Activated naive CD4-positive, alpha-beta T cell treated with anti-CD3 and anti-CD28 coated beads, Interleukin-2, amount 10 ng/mL, durations not matched to agents 7 days and 5 days (primary cell): ENCODE results near the gene EIF3B.
A peak's percentile ranks its signal among the peaks of the same experiment; 100 is the strongest.
"Not testable (repeated sequence)": the region's sequence is repeated elsewhere in the genome, so short reads cannot be mapped to it uniquely, and the experiment has no call there.

ENCODE experiments used
- CTCF ChIA-PET: fragments of 350-600 bp; sonication (Branson Sonifier 250); formaldehyde crosslinking; loops from one replicate; lab custom pipeline; 2021; ENCODE audit warnings: antibody characterized with exemption; lab: Charles Lee
- DNase-seq: peaks from one replicate; pipeline ENCODE4 v3.0.0-alpha.2; 2020
- H3K27ac Mint-ChIP-seq: one replicate; pipeline ENCODE4 v1.8.0; 2021; ENCODE audit warnings: mild to moderate bottlenecking, moderate library complexity, mixed read lengths
- H3K27me3 Mint-ChIP-seq: one replicate; pipeline ENCODE4 v1.8.0; 2021; ENCODE audit warnings: mild to moderate bottlenecking, mixed read lengths
- H3K36me3 Mint-ChIP-seq: one replicate; pipeline ENCODE4 v1.8.0; 2021; ENCODE audit warnings: mixed read lengths
- H3K4me1 Mint-ChIP-seq: one replicate; pipeline ENCODE4 v1.8.0; 2021; ENCODE audit warnings: mixed read lengths
- H3K4me3 Mint-ChIP-seq: one replicate; pipeline ENCODE4 v1.8.0; 2021; ENCODE audit warnings: mild to moderate bottlenecking, moderate library complexity, mixed read lengths
- H3K9me3 Mint-ChIP-seq: one replicate; pipeline ENCODE4 v1.8.0; 2021; ENCODE audit warnings: mixed read lengths

The EIF3B gene

GRCh38 chr7:2411049-2411448 is 56.4 kb downstream of the EIF3B start:
- no peak for DNase-seq
- Mint-ChIP-seq H3K27me3 (no peaks in the 10 kb centered on the region), H3K9me3 (no peaks in the 10 kb centered on the region), H3K27ac (peak overlapping the region; percentile 89), H3K4me3 (no peak overlapping the region), H3K36me3 (peaks cover 24% of the 10 kb centered on the region), H3K4me1 (peaks cover 51% of the 10 kb centered on the region)
- CTCF ChIA-PET, result no interaction called here

DNA sequence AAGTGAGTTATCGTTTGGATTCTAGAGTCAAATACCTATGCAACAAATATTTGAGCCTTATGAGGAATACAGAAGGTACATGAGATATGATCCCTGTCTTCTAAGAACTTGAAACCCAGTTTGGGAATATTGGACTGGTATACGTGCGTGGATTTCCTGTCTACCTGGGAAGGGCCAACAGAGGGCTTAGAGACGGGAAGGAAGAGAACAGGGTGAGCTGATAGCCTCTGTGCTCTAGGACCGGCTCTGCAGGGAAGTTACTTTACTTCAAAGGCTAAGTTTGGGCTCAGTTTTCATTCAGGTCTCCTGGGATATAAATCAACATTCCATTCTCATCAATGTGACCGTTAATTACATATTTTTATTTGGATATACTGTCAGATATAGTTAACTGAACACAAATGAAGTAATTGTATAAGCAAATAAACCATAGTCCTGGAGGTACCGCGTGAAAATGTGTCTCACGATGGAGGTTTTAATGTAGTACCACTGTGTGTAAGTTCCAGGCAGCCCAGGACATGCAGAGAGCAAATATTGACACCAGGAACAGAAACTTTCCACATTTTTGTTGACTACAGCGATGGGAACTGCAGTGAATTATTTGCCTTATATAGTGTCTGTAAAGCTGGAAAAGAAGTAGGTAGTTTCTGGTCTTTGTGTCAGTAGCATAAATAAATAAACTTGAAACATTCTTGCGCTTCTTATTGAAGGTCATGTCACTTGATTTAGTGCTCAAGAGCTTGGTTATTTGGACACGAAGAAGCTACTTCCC is 57.4 kb downstream of the EIF3B start:
- Mint-ChIP-seq H3K27ac (no peak overlapping the region), H3K4me3 (no peak overlapping the region), H3K4me1 (peaks cover 51% of the 10 kb centered on the region), H3K27me3 (no peaks in the 10 kb centered on the region), H3K36me3 (peaks cover 27% of the 10 kb centered on the region), H3K9me3 (no peaks in the 10 kb centered on the region)
- CTCF ChIA-PET, result interaction anchor here (1.2 kb wide), 1 partner anchor 19 kb away, joined by 6 read pairs; no protein-coding TSS in a partner anchor
- DNase-seq, result no peak

- H3K4me3 Mint-ChIP-seq, result no peak overlapping the region
- CTCF ChIA-PET, result interaction anchor here (1.2 kb wide), 1 partner anchor 18 kb away, joined by 6 read pairs; no protein-coding TSS in a partner anchor
Measured at GRCh38 chr7:2412587-2413201, 58.1 kb downstream of the EIF3B start.

GRCh38 chr7:2416063-2416462 is 61.4 kb downstream of the EIF3B start:
- no peak for DNase-seq
- H3K27ac Mint-ChIP-seq, result no peak overlapping the region
- H3K9me3 Mint-ChIP-seq, result no peaks in the 10 kb centered on the region
- peaks cover 15% of the 10 kb centered on the region for H3K36me3 Mint-ChIP-seq
- H3K4me3 Mint-ChIP-seq, result no peak overlapping the region
- peaks cover 36% of the 10 kb centered on the region for H3K4me1 Mint-ChIP-seq
- CTCF ChIA-PET, result no interaction called here
- H3K27me3 Mint-ChIP-seq, result no peaks in the 10 kb centered on the region

More at GRCh38 chr7:2412587-2413201, 58.1 kb downstream of the EIF3B start:
- no peaks in the 10 kb centered on the region for H3K27me3 Mint-ChIP-seq
- no peak for DNase-seq
- no peaks in the 10 kb centered on the region for H3K9me3 Mint-ChIP-seq
- peaks cover 30% of the 10 kb centered on the region for H3K36me3 Mint-ChIP-seq
- no peak overlapping the region for H3K27ac Mint-ChIP-seq
- H3K4me1 Mint-ChIP-seq, result peaks cover 53% of the 10 kb centered on the region

GRCh38 chr7:2416650-2417049 is 62.0 kb downstream of the EIF3B start:
- peaks cover 36% of the 10 kb centered on the region for H3K4me1 Mint-ChIP-seq

DNA sequence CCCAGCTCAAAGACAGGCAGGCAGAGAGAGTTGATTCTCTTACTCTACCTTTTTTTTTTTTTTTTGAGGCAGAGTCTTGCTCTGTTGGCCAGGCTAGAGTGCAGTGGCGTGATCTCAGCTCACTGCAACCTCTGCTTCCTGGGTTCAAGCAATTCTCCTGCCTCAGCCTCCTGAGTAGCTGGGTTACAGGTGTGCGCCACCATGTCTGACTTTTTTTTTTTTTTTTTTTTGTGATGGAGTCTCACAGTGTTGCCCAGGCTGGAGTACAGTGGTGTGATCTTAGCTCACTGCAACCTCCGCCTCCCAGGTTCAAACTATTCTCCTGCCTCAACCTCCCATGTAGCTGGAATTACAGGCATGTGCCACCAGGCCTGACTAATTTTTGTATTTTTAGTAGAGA is 62.6 kb downstream of the EIF3B start:
- Mint-ChIP-seq H3K36me3 (peaks cover 15% of the 10 kb centered on the region), H3K4me1 (peaks cover 36% of the 10 kb centered on the region)
- DNase-seq, H3K4me3 Mint-ChIP-seq, H3K9me3 Mint-ChIP-seq, H3K27me3 Mint-ChIP-seq, H3K27ac Mint-ChIP-seq: not testable (repeated sequence)
- CTCF ChIA-PET, result interaction anchor here (1.1 kb wide), 1 partner anchor 33 kb away, joined by 3 read pairs; no protein-coding TSS in a partner anchor

More at GRCh38 chr7:2416650-2417049, 62.0 kb downstream of the EIF3B start:
- H3K27me3 Mint-ChIP-seq, result no peaks in the 10 kb centered on the region
- H3K9me3 Mint-ChIP-seq, result no peaks in the 10 kb centered on the region
- no peak overlapping the region for H3K27ac Mint-ChIP-seq
- CTCF ChIA-PET, result interaction anchor here (1.1 kb wide), 1 partner anchor 32 kb away, joined by 3 read pairs; no protein-coding TSS in a partner anchor
- DNase-seq, result no peak
- H3K4me3 Mint-ChIP-seq, result no peak overlapping the region
- peaks cover 15% of the 10 kb centered on the region for H3K36me3 Mint-ChIP-seq

GRCh38 chr7:2417981-2418481 is 63.4 kb downstream of the EIF3B start:
- H3K36me3 Mint-ChIP-seq, result peaks cover 15% of the 10 kb centered on the region
- H3K9me3 Mint-ChIP-seq, result no peaks in the 10 kb centered on the region
- peaks cover 34% of the 10 kb centered on the region for H3K4me1 Mint-ChIP-seq
- H3K27ac Mint-ChIP-seq, result no peak overlapping the region
- CTCF ChIA-PET, result interaction anchor here (0.8 to 1.1 kb wide), 2 partner anchors 9 to 34 kb away, joined by 3 read pairs; no protein-coding TSS in a partner anchor
- no peak overlapping the region for H3K4me3 Mint-ChIP-seq
- no peaks in the 10 kb centered on the region for H3K27me3 Mint-ChIP-seq
- DNase-seq, result peak; percentile 51

DNA sequence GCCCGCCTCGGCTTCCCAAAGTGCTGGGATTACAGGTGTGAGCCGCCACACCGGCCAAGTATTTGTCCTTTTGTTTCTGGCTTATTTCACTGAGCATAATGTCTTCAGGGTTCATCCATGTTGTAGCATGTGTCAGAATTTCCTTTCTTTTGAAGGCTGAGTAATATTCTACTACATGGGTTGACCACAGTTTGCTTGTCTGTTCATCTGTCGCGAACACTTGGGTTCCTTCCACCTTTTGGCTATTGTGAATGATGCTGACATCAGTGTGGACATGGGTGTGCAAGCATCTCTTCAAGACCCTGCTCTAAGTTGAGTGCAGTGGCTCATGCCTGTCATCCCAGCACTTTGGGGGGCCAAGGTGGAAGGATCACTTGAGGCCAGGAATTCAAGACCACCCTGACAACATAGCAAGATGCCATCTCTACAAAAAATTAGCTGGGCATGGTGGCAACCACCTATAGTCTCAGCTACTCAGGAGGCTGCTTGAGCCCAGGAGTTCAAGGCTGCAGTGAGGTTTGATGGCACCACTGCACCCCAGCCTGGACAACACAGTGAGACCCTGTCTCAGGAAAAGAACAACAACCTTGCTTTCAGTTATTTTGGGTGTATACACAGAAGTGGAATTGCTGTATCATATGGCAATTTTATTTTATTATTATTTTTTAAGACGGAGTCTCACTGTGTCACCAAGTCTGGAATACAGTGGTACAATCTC is 65.7 kb downstream of the EIF3B start:
- no peak for DNase-seq
- no peaks in the 10 kb centered on the region for H3K9me3 Mint-ChIP-seq
- peaks cover 38% of the 10 kb centered on the region for H3K4me1 Mint-ChIP-seq
- H3K27me3 Mint-ChIP-seq, result no peaks in the 10 kb centered on the region
- H3K27ac Mint-ChIP-seq, result no peak overlapping the region
- CTCF ChIA-PET, result interaction anchor here (1.8 kb wide), 1 partner anchor 11 kb away, joined by 6 read pairs; no protein-coding TSS in a partner anchor
- no peak overlapping the region for H3K4me3 Mint-ChIP-seq
- H3K36me3 Mint-ChIP-seq, result peaks cover 11% of the 10 kb centered on the region

GRCh38 chr7:2421943-2422310 is 67.3 kb downstream of the EIF3B start:
- Mint-ChIP-seq H3K27ac (no peak overlapping the region), H3K27me3 (no peaks in the 10 kb centered on the region), H3K4me3 (no peak overlapping the region), H3K36me3 (peaks cover 3% of the 10 kb centered on the region), H3K9me3 (no peaks in the 10 kb centered on the region), H3K4me1 (peaks cover 32% of the 10 kb centered on the region)
- DNase-seq, result no peak
- CTCF ChIA-PET, result no interaction called here

GRCh38 chr7:2425749-2426148 is 71.1 kb downstream of the EIF3B start:
- H3K27me3 Mint-ChIP-seq, result no peaks in the 10 kb centered on the region
- no peak overlapping the region for H3K27ac Mint-ChIP-seq
- H3K4me1 Mint-ChIP-seq, result peaks cover 14% of the 10 kb centered on the region
- CTCF ChIA-PET, result interaction anchor here (0.7 to 1.7 kb wide), 2 partner anchors 42 to 392 kb away, joined by 3 to 5 read pairs; no protein-coding TSS in a partner anchor
- DNase-seq, result no peak
- H3K36me3 Mint-ChIP-seq, result peaks cover 1% of the 10 kb centered on the region
- H3K4me3 Mint-ChIP-seq, result no peak overlapping the region
- H3K9me3 Mint-ChIP-seq, result peaks cover 1% of the 10 kb centered on the region
